ENCODE results near the gene SLC10A3.
A peak's percentile ranks its signal among the peaks of the same experiment; 100 is the strongest.

SLC10A3 gene

DNA sequence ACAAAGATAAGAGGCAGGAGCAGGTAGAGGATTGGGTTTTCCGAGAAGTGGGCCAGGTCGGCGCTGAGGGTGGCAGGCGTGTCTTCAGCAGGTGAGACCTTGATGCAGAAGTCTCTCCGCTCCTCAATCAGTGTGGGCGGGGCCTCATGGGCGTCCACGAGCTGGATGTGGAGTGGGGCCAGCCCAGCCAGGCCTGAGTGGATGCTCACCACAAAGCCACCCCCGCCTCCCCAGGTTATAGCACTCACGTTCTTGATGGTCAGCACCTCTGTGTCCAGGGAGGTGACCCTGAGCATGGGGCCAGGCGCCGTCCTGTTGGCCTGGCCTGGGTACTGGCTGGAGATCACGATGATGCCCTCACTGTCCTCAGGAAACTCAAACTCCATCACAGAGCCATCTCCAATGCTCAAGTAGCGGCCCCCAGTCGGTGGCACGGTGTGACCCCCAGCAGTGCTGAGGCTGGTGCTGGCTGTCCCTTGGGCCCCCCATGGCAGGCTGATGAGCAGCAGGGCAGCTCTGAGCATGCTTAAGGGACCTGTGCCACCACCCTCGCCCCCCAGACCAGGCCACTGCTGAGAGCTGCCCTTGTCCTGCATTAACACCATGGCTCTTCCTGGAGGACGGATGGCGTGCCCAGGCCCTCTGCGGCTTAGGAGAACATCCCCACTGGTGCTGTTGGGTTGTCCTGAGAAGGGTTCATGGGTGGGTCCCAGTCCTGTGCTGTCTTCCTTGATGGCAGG is 1.9 kb downstream of the SLC10A3 start:
- H3K27ac ChIP-seq (ENCODE audit: insufficient read depth in 1 of 2, low read depth in 1 of 2, low read length in 2 of 2, poor library complexity in 1 of 2, severe bottlenecking in 2 of 2), result no peak overlapping the region
- peaks cover 0 to 9% (median 0%) of the 10 kb centered on the region in 5 experiments for H3K27me3 ChIP-seq (replicated peaks in 2 of 5; ENCODE audit: control insufficient read depth in 4 of 5, insufficient read depth in 5 of 5, low read length in 4 of 5)
- WGBS (ENCODE audit: insufficient coverage), result 96% methylated on average over 17 of the region's 20 CpGs
- no peak for DNase-seq
- ChIA-PET CTCF (interaction anchor here (1.2 kb wide), 1 partner anchor 47 kb away, joined by 3 read pairs; no protein-coding TSS in a partner anchor), POLR2A (no interaction called here)
- H3K36me3 ChIP-seq (ENCODE audit: control insufficient read depth in 4 of 4, insufficient read depth in 4 of 4, low read length in 3 of 4), result peaks cover 0 to 23% (median 9%) of the 10 kb centered on the region in 4 experiments
- no peak overlapping the region for H3K4me3 ChIP-seq (ENCODE audit: control insufficient read depth in 1 of 7, extremely low read depth in 1 of 7, insufficient read depth in 4 of 7, low read depth in 2 of 7, low read length in 6 of 7)
- H3K4me1 ChIP-seq (ENCODE audit: control extremely low read depth in 1 of 4, control insufficient read depth in 4 of 4, insufficient read depth in 4 of 4, low read length in 3 of 4), result peaks cover 0 to 36% (median 27%) of the 10 kb centered on the region in 4 experiments
- peaks cover 0 to 3% (median 0%) of the 10 kb centered on the region in 5 experiments for H3K9me3 ChIP-seq (ENCODE audit: control extremely low read depth in 1 of 5, control insufficient read depth in 4 of 5, insufficient read depth in 2 of 5, low read depth in 1 of 5, low read length in 4 of 5)

- peaks cover 0 to 9% (median 0%) of the 10 kb centered on the region in 5 experiments for H3K27me3 ChIP-seq (replicated peaks in 2 of 5; ENCODE audit: control insufficient read depth in 4 of 5, insufficient read depth in 5 of 5, low read length in 4 of 5)
- H3K36me3 ChIP-seq (ENCODE audit: control insufficient read depth in 4 of 4, insufficient read depth in 4 of 4, low read length in 3 of 4), result peaks cover 0 to 23% (median 10%) of the 10 kb centered on the region in 4 experiments
- H3K9me3 ChIP-seq (ENCODE audit: control extremely low read depth in 1 of 5, control insufficient read depth in 4 of 5, insufficient read depth in 2 of 5, low read depth in 1 of 5, low read length in 4 of 5), result peaks cover 0 to 3% (median 0%) of the 10 kb centered on the region in 5 experiments
- no peak overlapping the region for H3K27ac ChIP-seq (ENCODE audit: insufficient read depth in 1 of 2, low read depth in 1 of 2, low read length in 2 of 2, poor library complexity in 1 of 2, severe bottlenecking in 2 of 2)
- DNase-seq, result no peak
- H3K4me1 ChIP-seq (ENCODE audit: control extremely low read depth in 1 of 4, control insufficient read depth in 4 of 4, insufficient read depth in 4 of 4, low read length in 3 of 4), result peaks cover 0 to 36% (median 27%) of the 10 kb centered on the region in 4 experiments
- 97% methylated on average over 28 of the region's 28 CpGs for WGBS (ENCODE audit: insufficient coverage)
- CTCF ChIA-PET, result interaction anchor here (0.9 to 1.4 kb wide), 2 partner anchors 42 to 78 kb away, joined by 3 read pairs; partner anchors contain the start of gene DNASE1L1
- H3K4me3 ChIP-seq (ENCODE audit: control insufficient read depth in 1 of 7, extremely low read depth in 1 of 7, insufficient read depth in 4 of 7, low read depth in 2 of 7, low read length in 6 of 7), result peak overlapping the region in 2 of 7 experiments; percentile 6 to 74
- POLR2A ChIA-PET, result interaction anchor here (0.7 kb wide), 1 partner anchor 49 kb away, joined by 3 read pairs; no protein-coding TSS in a partner anchor
Measured at GRCh38 chrX:154487518-154488290, 2.7 kb downstream of the SLC10A3 start.

- peak; percentile 36 to 77 (median 65) for DNase-seq
- Histone ChIP-seq H3K9me3 (ENCODE audit: control extremely low read depth in 1 of 5, control insufficient read depth in 4 of 5, insufficient read depth in 2 of 5, low read depth in 1 of 5, low read length in 4 of 5) (peaks cover 0 to 3% (median 0%) of the 10 kb centered on the region in 5 experiments), H3K4me1 (ENCODE audit: control extremely low read depth in 1 of 4, control insufficient read depth in 4 of 4, insufficient read depth in 4 of 4, low read length in 3 of 4) (peaks cover 0 to 36% (median 27%) of the 10 kb centered on the region in 4 experiments), H3K27ac (ENCODE audit: insufficient read depth in 1 of 2, low read depth in 1 of 2, low read length in 2 of 2, poor library complexity in 1 of 2, severe bottlenecking in 2 of 2) (peak within 1 kb of the TSS in 1 of 2 experiments; percentile 66), H3K4me3 (ENCODE audit: control insufficient read depth in 1 of 7, extremely low read depth in 1 of 7, insufficient read depth in 4 of 7, low read depth in 2 of 7, low read length in 6 of 7) (peak within 1 kb of the TSS; percentile 42 to 76 (median 66)), H3K27me3 (replicated peaks in 2 of 5; ENCODE audit: control insufficient read depth in 4 of 5, insufficient read depth in 5 of 5, low read length in 4 of 5) (peaks cover 0 to 9% (median 0%) of the 10 kb centered on the region in 5 experiments), H3K36me3 (ENCODE audit: control insufficient read depth in 4 of 4, insufficient read depth in 4 of 4, low read length in 3 of 4) (peaks cover 0 to 23% (median 10%) of the 10 kb centered on the region in 4 experiments)
- CTCF ChIA-PET, result interaction anchor here (1.4 kb wide), 2 partner anchors 10 to 77 kb away, joined by 3 to 7 read pairs; partner anchors contain the start of gene DNASE1L1
- POLR2A ChIA-PET, result interaction anchor here (1.3 kb wide), 1 partner anchor 40 kb away, joined by 4 read pairs; no protein-coding TSS in a partner anchor
- 36% methylated on average over 75 of the region's 95 CpGs for WGBS (ENCODE audit: insufficient coverage)
Measured at GRCh38 chrX:154486396-154487207, 3.8 kb downstream of the SLC10A3 start, which contains the start of gene UBL4A. TSS of gene UBL4A (minus strand) at chrX:154486615. CDS start at chrX:154486584, 31 bp downstream.

DNA sequence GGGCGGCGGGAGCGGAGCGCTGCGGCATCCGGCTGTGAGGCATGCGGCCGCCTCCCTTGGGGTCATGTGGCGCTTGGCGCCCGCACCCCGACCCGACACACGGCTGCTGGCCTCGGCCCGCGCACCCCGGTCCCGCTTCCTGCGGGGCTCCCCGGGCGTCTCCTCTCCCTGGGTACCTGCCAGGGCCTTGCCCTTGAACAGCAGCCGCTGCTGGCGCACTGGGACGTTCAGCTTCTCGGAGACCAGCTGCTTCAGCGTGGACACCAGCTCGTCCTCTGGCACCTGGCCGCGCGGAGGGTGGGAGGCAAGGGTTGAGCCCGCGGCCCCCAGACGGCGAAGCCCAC is 4.4 kb downstream of the SLC10A3 start:
- peak in 2 of 3 donors; percentile 9 to 23 for DNase-seq
- H3K27ac ChIP-seq (ENCODE audit: insufficient read depth in 1 of 2, low read depth in 1 of 2, low read length in 2 of 2, poor library complexity in 1 of 2, severe bottlenecking in 2 of 2), result peak overlapping the region in 1 of 2 experiments; percentile 66
- CTCF ChIA-PET, result interaction anchor here (1.4 kb wide), 1 partner anchor 10 kb away, joined by 7 read pairs; no protein-coding TSS in a partner anchor
- H3K36me3 ChIP-seq (ENCODE audit: control insufficient read depth in 4 of 4, insufficient read depth in 4 of 4, low read length in 3 of 4), result peaks cover 0 to 23% (median 10%) of the 10 kb centered on the region in 4 experiments
- peaks cover 0 to 3% (median 0%) of the 10 kb centered on the region in 5 experiments for H3K9me3 ChIP-seq (ENCODE audit: control extremely low read depth in 1 of 5, control insufficient read depth in 4 of 5, insufficient read depth in 2 of 5, low read depth in 1 of 5, low read length in 4 of 5)
- POLR2A ChIA-PET, result interaction anchor here (1.1 to 1.3 kb wide), 2 partner anchors 30 to 41 kb away, joined by 3 to 4 read pairs; partner anchors contain the start of gene FAM3A
- H3K4me3 ChIP-seq (ENCODE audit: control insufficient read depth in 1 of 7, extremely low read depth in 1 of 7, insufficient read depth in 4 of 7, low read depth in 2 of 7, low read length in 6 of 7), result peak overlapping the region in 6 of 7 experiments; percentile 46 to 76 (median 66)
- 40% methylated on average over 30 of the region's 35 CpGs for WGBS (ENCODE audit: insufficient coverage)
- H3K4me1 ChIP-seq (ENCODE audit: control extremely low read depth in 1 of 4, control insufficient read depth in 4 of 4, insufficient read depth in 4 of 4, low read length in 3 of 4), result peaks cover 0 to 36% (median 26%) of the 10 kb centered on the region in 4 experiments
- peaks cover 0 to 4% (median 0%) of the 10 kb centered on the region in 5 experiments for H3K27me3 ChIP-seq (replicated peaks in 2 of 5; ENCODE audit: control insufficient read depth in 4 of 5, insufficient read depth in 5 of 5, low read length in 4 of 5)

DNA sequence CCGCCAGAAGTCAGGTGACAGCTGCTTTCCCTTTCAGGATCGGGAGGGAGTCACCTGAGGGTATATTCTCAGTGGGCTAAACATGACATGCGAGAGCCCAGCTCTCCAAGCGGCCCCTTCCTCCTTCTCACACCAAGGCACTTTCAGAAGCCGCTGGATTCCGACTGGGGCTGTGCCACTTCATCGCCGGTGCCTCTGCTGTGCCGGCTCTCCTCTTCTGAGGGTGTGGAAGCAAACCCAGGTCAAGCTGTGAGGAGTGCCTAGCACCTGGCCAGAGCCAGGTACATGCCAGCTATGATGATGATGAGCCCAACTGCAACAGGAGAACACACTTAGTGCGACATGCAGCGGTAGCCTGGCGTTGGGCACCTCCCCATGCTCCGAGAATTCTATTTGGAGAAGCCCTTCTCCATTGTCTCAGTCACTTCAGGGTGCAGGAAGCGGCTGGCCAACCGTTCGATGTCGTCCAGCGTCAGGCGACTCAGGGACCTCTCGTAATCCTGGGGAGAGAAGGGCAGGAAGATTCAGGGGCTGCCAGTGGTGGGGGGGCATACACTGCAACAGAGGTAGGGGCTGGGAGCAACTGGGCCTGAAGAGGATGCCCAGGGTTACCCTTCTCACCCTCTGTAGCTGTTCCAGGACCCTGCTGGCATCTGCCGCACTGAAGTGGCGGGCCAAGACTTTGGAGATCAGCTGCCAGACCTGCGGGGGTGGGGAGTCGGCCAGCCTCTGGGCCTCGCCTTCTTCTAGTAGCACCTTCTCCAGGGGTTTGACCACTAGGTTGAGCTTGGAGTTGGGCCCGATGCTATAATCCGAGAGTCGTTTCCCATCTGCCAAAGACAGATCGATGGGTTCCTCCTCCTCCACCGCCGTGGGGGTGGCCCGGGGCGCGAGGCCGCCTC is 5.0 kb downstream of the SLC10A3 start:
- WGBS (ENCODE audit: insufficient coverage), result 74% methylated on average over 25 of the region's 35 CpGs
- Histone ChIP-seq H3K27me3 (replicated peaks in 2 of 5; ENCODE audit: control insufficient read depth in 4 of 5, insufficient read depth in 5 of 5, low read length in 4 of 5) (peaks cover 0 to 4% (median 0%) of the 10 kb centered on the region in 5 experiments), H3K9me3 (ENCODE audit: control extremely low read depth in 1 of 5, control insufficient read depth in 4 of 5, insufficient read depth in 2 of 5, low read depth in 1 of 5, low read length in 4 of 5) (peaks cover 0 to 3% (median 0%) of the 10 kb centered on the region in 5 experiments), H3K36me3 (ENCODE audit: control insufficient read depth in 4 of 4, insufficient read depth in 4 of 4, low read length in 3 of 4) (peaks cover 0 to 23% (median 10%) of the 10 kb centered on the region in 4 experiments), H3K4me1 (ENCODE audit: control extremely low read depth in 1 of 4, control insufficient read depth in 4 of 4, insufficient read depth in 4 of 4, low read length in 3 of 4) (peaks cover 0 to 36% (median 26%) of the 10 kb centered on the region in 4 experiments), H3K4me3 (ENCODE audit: control insufficient read depth in 1 of 7, extremely low read depth in 1 of 7, insufficient read depth in 4 of 7, low read depth in 2 of 7, low read length in 6 of 7) (peak overlapping the region in 6 of 7 experiments; percentile 46 to 76 (median 66)), H3K27ac (ENCODE audit: insufficient read depth in 1 of 2, low read depth in 1 of 2, low read length in 2 of 2, poor library complexity in 1 of 2, severe bottlenecking in 2 of 2) (peak overlapping the region in 1 of 2 experiments; percentile 66)
- ChIA-PET CTCF (interaction anchor here (0.7 to 1.7 kb wide), 4 partner anchors 8 to 45 kb away, joined by 3 to 7 read pairs (median 4); no protein-coding TSS in a partner anchor), POLR2A (interaction anchor here (1.1 kb wide), 1 partner anchor 31 kb away, joined by 3 read pairs; the partner anchor contains the start of gene FAM3A)
- DNase-seq, result no peak
